ENCODE data around the gene PTBP3.

Gene PTBP3

DNA sequence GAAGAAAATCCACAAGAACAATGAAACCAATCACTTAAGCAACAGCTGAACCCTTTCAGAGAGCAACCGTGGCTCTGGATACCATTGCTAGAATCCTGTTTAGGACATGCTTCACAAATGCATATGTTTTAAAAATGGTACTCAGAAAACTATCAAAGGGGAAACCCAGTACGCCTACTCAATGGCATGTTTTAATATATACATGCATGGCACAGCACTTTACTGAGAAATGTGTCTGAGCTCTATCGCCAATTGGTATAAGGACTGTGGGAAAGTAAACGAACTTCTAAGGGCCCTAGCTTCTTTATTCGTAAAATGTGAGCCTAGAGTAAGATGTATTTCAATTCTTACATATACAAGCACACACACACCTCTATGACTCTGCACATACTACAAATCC lies 72.3 kb downstream of the PTBP3 start:
- DNase-seq, result no peak

- DNase-seq, result no peak
These were observed 75.3 kb downstream of the PTBP3 start for GRCh38 chr9:112258106-112258505.

DNA sequence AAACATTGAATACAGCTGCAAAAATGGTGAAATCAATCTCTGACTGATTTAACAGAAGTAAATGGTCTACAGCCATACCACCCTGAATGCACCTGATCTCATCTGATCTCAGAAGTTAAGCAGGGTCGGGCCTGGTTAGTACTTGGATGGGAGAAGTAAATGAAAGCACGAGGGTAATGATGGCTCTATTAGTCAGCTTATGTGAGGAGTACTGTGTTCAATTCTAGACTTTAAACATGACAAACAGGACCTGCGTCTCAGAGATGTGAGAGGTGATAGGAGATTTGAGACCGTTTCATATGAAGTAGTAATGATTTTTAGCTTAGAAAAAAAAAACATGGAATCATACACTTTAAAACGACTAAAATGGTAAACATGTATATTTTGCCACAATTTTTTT lies 81.2 kb downstream of the PTBP3 start:
- no peak for DNase-seq

GRCh38 chr9:112249277-112249676 lies 84.1 kb downstream of the PTBP3 start:
- no peak for DNase-seq

- no peak for DNase-seq
These were observed 84.7 kb downstream of the PTBP3 start for GRCh38 chr9:112248722-112249121.

DNA sequence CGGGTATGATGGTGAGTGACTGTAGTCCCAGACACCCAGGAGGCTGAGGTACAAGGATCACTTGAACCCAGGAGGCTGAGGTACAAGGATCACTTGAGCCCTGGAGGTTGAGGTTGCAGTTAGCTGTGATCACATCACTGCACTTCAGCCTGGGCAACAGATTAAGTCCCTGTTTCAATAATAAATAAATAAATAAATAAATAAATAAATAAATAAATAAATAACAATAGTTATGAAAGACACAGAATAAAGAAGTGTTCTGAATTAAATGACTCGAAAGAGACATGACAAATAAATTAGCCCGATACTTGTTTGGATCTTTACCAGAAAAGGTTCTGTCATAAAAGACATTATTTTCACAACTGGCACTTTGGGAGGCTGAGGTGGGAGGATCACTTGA lies 86.3 kb downstream of the PTBP3 start:
- no peak for DNase-seq

DNA sequence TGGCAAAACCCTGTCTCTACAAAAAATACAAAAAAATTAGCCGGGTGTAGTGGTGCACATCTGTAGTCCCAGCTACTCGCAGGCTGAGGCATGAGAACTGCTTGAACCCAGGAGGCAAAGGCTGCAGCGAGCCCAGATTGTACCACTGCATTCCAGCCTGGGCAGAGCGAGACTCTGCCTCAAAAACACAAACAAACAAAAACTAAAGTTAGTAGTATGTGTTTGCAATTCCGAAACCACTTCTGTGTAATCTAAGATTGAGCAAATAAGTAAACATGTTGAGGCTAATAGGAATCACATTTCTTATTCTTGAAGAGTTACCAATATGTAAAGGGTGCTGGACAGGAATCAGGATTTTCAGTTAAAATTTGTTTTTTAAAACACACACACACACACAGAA lies 88.3 kb downstream of the PTBP3 start:
- no peak for DNase-seq

DNA sequence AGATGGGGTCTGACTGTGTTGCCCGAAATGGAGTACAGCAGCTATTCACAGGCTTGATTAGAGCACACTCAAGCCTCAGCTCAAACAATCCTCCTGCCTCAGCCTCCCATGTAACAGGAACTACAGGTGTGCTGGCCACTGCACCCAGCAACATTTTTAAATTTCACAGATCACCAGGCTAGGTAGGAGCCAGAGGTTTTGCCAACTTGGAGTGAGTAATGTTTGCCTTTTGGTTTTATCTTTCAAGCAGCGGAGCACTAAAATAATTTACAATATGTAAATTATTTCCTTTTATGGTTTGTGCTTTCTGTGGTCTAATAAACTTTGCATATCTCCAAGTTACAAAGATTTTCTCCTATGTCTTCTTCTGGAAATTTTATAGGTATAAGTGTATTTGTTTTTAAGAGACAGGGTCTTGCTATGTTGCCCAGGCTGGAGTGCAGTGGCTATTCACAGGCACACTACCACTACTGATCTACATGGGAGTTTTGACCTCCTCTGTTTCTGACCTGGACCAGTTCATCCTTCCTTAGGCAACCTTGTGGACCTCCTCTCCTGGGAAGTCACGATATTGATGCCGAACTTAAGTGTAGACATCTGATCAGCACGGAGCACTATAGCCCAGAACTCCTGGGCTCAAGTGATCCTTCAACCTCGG lies 91.1 kb downstream of the PTBP3 start:
- DNase-seq, result no peak

- DNase-seq, result no peak
These were observed 91.9 kb downstream of the PTBP3 start for GRCh38 chr9:112241491-112241890.

GRCh38 chr9:112239708-112240107 lies 93.7 kb downstream of the PTBP3 start:
- no peak for DNase-seq

DNA sequence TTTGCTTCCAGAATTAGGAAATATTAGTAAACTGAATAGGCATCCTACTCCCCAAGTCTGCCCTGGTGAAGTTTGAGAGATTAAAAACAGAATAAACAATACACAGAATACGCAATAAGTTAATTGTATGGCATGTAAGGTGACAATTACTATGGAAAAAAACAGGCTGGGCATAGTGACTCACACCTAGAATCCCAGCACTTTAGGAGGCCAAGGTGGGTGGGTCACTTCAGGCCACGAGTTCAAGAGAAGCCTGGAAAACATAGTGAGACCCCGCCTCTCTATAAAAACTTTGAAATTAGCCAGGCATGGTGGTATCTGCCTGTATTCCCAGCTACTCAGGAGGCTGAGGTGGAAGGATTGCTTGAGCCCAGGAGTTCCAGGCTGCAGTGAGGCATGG lies 94.1 kb downstream of the PTBP3 start:
- no peak for DNase-seq

GRCh38 chr9:112234779-112235178 lies 98.6 kb downstream of the PTBP3 start:
- DNase-seq, result no peak

DNA sequence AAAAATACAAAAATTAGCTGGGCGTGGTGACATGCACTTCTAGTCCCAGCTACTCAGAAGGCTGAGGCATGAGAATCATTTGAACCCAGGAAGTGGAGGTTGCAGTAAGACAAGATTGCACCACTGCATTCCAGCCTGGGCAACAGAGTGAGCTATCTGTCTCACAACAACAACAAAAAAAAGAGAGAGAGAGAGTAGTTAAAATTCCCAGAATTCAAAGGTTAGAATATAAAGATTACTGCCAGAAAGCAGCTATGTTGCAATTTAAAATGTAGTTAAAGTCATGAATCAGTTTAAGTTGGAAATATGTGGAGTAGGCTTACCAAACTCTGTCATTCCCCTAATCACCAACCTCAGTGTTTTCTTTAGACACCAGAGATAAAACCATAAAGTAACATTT lies 99.7 kb downstream of the PTBP3 start:
- no peak for DNase-seq

DNA sequence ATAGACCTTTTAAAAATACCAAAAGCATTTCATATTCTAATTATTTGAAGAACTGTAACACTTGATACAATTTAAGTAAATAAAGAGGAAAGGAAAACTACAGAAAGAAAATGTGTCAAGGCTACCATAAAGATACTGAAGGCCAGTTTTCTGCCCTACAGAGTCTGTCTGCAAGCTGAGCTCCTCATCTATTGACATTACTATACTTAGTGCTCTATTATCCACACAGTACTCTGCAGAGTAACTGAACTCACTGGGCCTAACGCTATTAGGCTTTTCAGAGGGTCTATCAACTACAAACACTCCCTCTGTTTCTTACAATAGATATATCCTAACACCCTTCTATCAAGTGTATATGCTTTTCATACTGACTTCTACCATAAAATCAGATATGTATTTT lies 101.2 kb downstream of the PTBP3 start:
- no peak for DNase-seq

- DNase-seq, result no peak
These were observed 107.3 kb downstream of the PTBP3 start for GRCh38 chr9:112226091-112226490.

GRCh38 chr9:112224401-112225289 lies 108.8 kb downstream of the PTBP3 start:
- no peak for DNase-seq

DNA sequence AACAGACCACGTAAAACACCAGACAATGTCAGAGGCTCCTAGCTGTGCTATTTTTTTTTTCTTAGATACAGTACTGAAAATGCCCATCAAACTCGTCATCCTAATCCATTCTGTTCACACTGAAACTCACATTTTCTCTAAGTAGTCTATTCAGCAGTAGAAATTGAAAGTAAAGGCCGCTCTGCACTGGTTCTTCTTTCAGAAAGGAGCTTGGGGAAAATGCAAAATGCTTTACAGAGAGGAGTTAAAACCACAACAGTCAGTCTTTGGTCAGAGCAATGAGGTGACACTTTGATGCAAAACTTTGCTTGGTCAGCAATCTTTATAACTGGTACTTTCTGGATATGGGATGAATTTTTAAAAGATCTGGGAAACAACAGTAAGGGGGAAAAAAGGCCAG lies 114.5 kb downstream of the PTBP3 start:
- DNase-seq, result no peak

- no peak for DNase-seq
These were observed 120.5 kb downstream of the PTBP3 start for GRCh38 chr9:112212926-112213325.

DNA sequence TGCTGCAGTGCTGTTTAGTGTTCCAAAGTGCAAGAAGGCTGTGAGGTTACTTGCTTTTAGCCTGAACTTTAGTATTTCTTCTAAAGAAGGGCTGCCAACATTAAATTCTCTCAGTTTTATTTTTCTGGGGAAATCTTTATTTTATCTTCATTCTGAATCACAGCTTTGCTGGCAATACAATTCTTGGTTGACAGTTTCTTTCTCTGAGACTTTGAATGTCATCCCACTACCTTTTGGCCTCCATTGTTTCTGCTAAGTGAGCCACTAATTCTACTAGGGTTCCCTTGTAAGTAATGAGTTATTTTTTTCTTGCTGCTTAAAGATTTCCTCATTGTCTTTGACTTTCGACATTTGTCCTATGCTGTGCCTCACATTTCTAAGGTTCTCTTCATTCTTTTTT lies 126.0 kb downstream of the PTBP3 start:
- DNase-seq, result no peak

- DNase-seq, result no peak
These were observed 129.9 kb downstream of the PTBP3 start for GRCh38 chr9:112203536-112203935.

DNA sequence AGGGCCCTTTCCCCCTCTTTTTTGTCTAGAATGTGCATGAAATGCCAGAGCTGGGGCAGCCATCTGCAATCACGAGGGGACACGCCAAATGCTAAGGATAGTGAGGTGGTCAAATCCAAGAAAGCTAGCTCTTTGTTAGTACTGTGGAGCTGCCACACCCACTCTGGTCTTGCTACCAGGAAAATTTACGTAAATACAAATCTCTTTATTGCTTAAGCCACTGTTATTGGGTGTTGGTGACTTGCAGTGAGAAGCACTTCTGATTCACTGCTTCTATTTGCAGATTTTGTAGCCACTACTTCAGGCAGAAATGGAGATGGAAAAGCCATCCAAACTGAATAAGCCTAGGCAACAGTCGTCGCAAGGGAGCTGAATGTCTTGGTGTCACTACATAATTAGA lies 132.7 kb downstream of the PTBP3 start:
- DNase-seq, result no peak

- DNase-seq, result no peak
These were observed 134.8 kb downstream of the PTBP3 start for GRCh38 chr9:112198646-112199045.

DNA sequence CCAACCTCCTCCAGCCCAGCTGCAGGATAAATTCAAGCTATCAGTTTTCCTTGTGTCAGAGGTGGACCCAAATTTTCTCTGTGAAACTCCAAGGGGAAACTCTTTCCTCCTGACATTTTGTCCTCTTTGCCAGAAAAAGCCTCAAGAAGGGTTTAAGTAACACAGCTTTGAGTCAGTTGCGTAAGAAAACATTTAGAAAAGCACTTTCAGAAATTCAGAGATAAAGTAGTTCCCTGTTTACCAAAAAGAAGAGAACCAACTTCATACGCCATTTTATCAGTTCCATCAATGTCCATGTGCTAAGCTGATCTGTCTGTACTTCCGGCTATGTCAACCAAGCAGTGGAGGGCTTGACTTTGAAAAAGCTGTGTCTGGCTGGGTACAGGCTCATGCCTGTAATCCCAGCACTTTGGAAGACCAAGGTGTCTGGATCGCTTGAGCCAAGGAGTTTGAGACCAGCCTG lies 138.4 kb downstream of the PTBP3 start:
- no peak for DNase-seq

DNA sequence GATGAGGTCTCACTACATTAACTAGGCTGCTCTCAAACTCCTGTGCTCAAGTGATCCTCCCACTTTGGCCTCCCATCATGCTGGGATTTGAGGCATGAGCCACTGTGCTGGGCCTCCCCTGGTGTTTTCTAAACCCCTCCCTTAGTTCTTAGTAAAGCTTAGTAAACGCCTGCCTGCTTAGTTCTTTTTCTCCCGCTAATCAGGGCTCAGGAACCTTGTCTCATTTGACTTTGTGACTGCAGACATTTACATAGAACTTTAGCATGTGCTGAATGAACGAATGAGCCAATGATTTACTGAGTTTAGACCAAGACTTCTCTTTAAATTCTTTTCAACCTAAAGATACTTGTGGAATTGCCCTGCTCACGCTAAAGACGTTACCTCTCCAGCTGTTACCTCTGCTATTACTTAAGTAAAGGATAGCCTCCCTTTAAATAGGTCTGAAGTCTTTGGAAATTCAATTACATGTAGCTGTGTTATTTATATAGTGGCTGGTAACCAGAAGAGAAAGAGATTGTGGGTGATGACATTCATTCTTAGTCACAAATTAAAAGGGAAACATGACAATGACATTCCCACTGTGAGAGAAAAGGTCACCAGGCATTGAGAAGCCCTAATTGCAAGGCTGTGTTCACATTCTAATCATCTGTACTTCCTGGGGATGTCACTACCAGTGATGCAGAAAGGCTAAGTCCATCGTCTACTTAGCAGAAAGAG lies 139.7 kb downstream of the PTBP3 start:
- no peak for DNase-seq
